Panc1 (cell line): ENCODE data around the gene VKORC1.
"Not testable (repeated sequence)": the region's sequence is repeated elsewhere in the genome, so short reads cannot be mapped to it uniquely, and the experiment has no call there.

Experiments used
- POLR2AphosphoS5 ChIP-seq: IDR thresholded peaks from 2 replicates; pipeline ENCODE4 v1.6.1; 2012; ENCODE audit warnings: mild to moderate bottlenecking, low read depth, low read length, moderate library complexity
- SIN3A ChIP-seq: IDR thresholded peaks from 2 replicates; pipeline ENCODE4 v1.6.1; 2012; ENCODE audit warnings: low read depth, mild to moderate bottlenecking, low read length, moderate library complexity, borderline replicate concordance; ENCODE audit not compliant: insufficient read depth
- TCF7L2 ChIP-seq: IDR thresholded peaks from 2 replicates; pipeline ENCODE4 v1.6.1; 2011; ENCODE audit warnings: mild to moderate bottlenecking, low read depth, low read length, inconsistent platforms
- TF ChIP-seq, protein P1 (sequence below): fragments of 450-650 bp; IDR thresholded peaks from 2 replicates; pipeline ENCODE4 v1.5.1; 2017; ENCODE audit warnings: mild to moderate bottlenecking
- TF ChIP-seq, protein P2 (sequence below), 2 experiments: IDR thresholded peaks; 2 replicates each; pipeline ENCODE4 v1.6.1; 2011 to 2012; ENCODE audit warnings: low read depth in 2 of 2, control low read depth in 1 of 2, low read length in 1 of 2, mild to moderate bottlenecking in 1 of 2, moderate library complexity in 1 of 2; ENCODE audit not compliant: insufficient read depth in 1 of 2

DNA sequence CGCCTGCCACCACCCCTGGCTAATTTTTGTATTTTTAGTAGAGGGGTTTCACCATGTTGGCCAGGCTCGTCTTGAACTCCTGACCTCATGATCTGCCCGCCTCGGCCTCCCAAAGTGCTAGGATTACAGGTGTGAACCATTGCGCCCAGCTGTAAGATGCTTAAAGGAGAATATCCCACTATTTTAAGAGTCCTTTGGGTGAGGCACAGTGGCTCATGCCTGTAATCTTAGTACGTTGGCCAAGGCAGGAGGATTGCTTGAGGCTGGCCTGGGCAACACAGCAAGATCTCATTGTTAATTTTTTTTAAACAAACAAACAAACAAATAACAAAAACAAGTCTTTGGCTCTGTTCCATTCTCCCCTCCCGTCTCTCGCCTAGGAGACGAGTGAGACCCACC is 46.5 kb upstream of the VKORC1 start:
- TF ChIP-seq, protein P1, sequence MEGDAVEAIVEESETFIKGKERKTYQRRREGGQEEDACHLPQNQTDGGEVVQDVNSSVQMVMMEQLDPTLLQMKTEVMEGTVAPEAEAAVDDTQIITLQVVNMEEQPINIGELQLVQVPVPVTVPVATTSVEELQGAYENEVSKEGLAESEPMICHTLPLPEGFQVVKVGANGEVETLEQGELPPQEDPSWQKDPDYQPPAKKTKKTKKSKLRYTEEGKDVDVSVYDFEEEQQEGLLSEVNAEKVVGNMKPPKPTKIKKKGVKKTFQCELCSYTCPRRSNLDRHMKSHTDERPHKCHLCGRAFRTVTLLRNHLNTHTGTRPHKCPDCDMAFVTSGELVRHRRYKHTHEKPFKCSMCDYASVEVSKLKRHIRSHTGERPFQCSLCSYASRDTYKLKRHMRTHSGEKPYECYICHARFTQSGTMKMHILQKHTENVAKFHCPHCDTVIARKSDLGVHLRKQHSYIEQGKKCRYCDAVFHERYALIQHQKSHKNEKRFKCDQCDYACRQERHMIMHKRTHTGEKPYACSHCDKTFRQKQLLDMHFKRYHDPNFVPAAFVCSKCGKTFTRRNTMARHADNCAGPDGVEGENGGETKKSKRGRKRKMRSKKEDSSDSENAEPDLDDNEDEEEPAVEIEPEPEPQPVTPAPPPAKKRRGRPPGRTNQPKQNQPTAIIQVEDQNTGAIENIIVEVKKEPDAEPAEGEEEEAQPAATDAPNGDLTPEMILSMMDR, result not testable (repeated sequence)
- not testable (repeated sequence) for TF ChIP-seq POLR2AphosphoS5, SIN3A, TCF7L2
- TF ChIP-seq, protein P2, sequence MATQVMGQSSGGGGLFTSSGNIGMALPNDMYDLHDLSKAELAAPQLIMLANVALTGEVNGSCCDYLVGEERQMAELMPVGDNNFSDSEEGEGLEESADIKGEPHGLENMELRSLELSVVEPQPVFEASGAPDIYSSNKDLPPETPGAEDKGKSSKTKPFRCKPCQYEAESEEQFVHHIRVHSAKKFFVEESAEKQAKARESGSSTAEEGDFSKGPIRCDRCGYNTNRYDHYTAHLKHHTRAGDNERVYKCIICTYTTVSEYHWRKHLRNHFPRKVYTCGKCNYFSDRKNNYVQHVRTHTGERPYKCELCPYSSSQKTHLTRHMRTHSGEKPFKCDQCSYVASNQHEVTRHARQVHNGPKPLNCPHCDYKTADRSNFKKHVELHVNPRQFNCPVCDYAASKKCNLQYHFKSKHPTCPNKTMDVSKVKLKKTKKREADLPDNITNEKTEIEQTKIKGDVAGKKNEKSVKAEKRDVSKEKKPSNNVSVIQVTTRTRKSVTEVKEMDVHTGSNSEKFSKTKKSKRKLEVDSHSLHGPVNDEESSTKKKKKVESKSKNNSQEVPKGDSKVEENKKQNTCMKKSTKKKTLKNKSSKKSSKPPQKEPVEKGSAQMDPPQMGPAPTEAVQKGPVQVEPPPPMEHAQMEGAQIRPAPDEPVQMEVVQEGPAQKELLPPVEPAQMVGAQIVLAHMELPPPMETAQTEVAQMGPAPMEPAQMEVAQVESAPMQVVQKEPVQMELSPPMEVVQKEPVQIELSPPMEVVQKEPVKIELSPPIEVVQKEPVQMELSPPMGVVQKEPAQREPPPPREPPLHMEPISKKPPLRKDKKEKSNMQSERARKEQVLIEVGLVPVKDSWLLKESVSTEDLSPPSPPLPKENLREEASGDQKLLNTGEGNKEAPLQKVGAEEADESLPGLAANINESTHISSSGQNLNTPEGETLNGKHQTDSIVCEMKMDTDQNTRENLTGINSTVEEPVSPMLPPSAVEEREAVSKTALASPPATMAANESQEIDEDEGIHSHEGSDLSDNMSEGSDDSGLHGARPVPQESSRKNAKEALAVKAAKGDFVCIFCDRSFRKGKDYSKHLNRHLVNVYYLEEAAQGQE (IDR thresholded peaks at IDR 0.05; ENCODE audit: insufficient read depth in 1 of 2, low read depth in 2 of 2, low read length in 1 of 2), result not testable (repeated sequence)
